Endothelial cell of umbilical vein (primary cell): ENCODE results near the gene CHCHD3.

Experiments used
- CTCF ChIP-seq, 2 donors: IDR thresholded peaks; 1 replicate in 1 of 2; 2 replicates in 1 of 2; pipeline ENCODE4 v1.5.1; 2011; ENCODE audit warnings: low read length in 2 of 2, mild to moderate bottlenecking in 2 of 2, moderate library complexity in 2 of 2, control low read depth in 1 of 2, inconsistent platforms in 1 of 2, low read depth in 1 of 2; ENCODE audit not compliant: insufficient read depth in 1 of 2; ENCODE audit errors: extremely low read depth in 1 of 2
- EZH2 ChIP-seq: IDR thresholded peaks from 2 replicates; pipeline ENCODE4 v1.6.1; 2012; ENCODE audit warnings: borderline replicate concordance, low read depth, mild to moderate bottlenecking, moderate library complexity, low read length, inconsistent platforms; ENCODE audit not compliant: severe bottlenecking
- JUN ChIP-seq: IDR thresholded peaks from 2 replicates; pipeline ENCODE4 v1.6.1; 2011; ENCODE audit warnings: borderline replicate concordance, low read depth; ENCODE audit not compliant: insufficient read length, insufficient read depth
- MYC ChIP-seq: IDR thresholded peaks from one replicate; pipeline ENCODE4 v1.6.1; 2011; ENCODE audit warnings: mild to moderate bottlenecking, low read depth, low read length
- POLR2A ChIP-seq: IDR thresholded peaks from 2 replicates; pipeline ENCODE4 v1.6.1; 2012; ENCODE audit warnings: low read depth, mild to moderate bottlenecking, control low read depth, low read length

DNA sequence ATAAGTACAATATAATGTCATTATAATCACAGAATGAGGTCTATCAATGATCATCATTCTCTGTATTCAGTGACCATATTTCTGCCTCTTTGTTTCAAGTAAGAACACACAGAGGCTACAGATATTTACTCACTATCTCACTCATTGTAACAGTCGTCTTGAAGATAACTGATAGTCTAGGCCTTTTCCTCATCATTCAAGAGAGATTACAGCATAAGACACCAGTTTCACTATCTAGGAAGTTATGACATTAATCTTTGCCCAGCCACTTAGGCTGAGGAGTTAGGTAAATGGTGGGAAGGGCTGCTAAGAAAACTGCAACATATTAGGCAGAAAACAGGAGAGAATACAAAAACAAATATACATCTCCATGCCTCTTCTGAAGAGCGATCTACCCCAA is 125.3 kb downstream of the CHCHD3 start:
- no peak for TF ChIP-seq EZH2
- TF ChIP-seq MYC, result no peak
- no peak for TF ChIP-seq CTCF (IDR thresholded peaks at IDR 0.05; ENCODE audit: extremely low read depth in 1 of 2, insufficient read depth in 1 of 2, low read depth in 1 of 2, low read length in 2 of 2)
- no peak for TF ChIP-seq POLR2A
- TF ChIP-seq JUN, result no peak
